22Rv1 (cell line): ENCODE measurements around the gene ERI2.

ENCODE experiments used
- ZFX ChIP-seq: fragments of 450-650 bp; IDR thresholded peaks from 2 replicates; pipeline ENCODE4 v1.6.1; 2017; ENCODE audit warnings: antibody characterized with exemption, borderline replicate concordance
- TF ChIP-seq, protein P1 (sequence below): fragments of 450-650 bp; IDR thresholded peaks from 2 replicates; pipeline ENCODE4 v1.5.1; 2017; ENCODE audit warnings: mild to moderate bottlenecking

DNA sequence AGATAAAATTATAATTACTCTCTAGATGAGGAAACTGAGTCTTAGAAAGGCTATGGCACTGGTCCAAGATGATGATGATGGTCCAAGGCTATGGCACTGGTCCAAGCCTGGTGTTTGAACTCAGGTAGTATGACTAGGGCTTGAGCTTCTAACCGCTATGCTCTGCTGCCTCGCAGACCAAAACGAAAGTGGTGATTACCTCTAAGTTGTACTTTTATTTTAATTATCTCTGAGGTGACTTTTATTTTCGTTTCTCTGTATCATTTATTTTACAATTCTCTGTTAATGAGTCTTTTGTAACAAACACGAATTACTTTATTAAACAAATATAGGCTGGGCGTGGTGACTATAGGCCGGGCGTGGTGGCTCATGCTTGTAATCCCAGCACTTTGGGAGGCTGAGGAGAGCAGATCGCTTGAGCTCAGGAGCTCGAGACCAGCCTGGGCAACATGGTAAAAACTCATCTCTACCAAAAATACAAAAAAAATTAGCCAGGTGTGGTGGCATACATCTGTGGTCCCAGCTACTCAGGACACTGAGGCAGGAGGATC lies 5.7 kb upstream of the ERI2 start:
- TF ChIP-seq, protein P1, sequence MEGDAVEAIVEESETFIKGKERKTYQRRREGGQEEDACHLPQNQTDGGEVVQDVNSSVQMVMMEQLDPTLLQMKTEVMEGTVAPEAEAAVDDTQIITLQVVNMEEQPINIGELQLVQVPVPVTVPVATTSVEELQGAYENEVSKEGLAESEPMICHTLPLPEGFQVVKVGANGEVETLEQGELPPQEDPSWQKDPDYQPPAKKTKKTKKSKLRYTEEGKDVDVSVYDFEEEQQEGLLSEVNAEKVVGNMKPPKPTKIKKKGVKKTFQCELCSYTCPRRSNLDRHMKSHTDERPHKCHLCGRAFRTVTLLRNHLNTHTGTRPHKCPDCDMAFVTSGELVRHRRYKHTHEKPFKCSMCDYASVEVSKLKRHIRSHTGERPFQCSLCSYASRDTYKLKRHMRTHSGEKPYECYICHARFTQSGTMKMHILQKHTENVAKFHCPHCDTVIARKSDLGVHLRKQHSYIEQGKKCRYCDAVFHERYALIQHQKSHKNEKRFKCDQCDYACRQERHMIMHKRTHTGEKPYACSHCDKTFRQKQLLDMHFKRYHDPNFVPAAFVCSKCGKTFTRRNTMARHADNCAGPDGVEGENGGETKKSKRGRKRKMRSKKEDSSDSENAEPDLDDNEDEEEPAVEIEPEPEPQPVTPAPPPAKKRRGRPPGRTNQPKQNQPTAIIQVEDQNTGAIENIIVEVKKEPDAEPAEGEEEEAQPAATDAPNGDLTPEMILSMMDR = no peak
- no peak for TF ChIP-seq ZFX
